ENCODE results near the gene GPR12.

GPR12 gene

DNA sequence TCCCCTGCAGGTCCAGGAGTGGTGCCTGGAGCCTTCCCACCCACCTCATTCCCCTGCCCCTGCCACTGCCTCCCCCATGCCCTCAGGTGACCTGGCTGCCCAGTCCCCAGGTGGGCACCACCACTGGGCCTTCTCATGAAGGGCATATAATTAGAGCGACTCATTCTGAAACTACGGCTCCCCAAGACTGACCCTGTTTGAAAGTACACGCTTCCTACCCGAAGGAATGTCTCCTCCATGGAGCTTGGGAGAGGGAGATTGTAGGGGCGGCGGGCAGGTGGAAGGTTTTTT lies 52.6 kb downstream of the GPR12 start:
- Histone ChIP-seq H3K4me1 (peaks cover 12% of the 10 kb centered on the region), H3K27me3 (no peaks in the 10 kb centered on the region), H3K27ac (no peak overlapping the region), H4K20me1 (no peaks in the 10 kb centered on the region), H3K4me2 (no peak overlapping the region), H3K9ac (no peak overlapping the region), H3K4me3 (no peak overlapping the region), H3K36me3 (no peaks in the 10 kb centered on the region), H3K9me3 (no peaks in the 10 kb centered on the region; the same call in 1 of the 2 replicates)
- no peak for TF ChIP-seq Cebpa-rat (IDR thresholded peaks at IDR 0.05)

DNA sequence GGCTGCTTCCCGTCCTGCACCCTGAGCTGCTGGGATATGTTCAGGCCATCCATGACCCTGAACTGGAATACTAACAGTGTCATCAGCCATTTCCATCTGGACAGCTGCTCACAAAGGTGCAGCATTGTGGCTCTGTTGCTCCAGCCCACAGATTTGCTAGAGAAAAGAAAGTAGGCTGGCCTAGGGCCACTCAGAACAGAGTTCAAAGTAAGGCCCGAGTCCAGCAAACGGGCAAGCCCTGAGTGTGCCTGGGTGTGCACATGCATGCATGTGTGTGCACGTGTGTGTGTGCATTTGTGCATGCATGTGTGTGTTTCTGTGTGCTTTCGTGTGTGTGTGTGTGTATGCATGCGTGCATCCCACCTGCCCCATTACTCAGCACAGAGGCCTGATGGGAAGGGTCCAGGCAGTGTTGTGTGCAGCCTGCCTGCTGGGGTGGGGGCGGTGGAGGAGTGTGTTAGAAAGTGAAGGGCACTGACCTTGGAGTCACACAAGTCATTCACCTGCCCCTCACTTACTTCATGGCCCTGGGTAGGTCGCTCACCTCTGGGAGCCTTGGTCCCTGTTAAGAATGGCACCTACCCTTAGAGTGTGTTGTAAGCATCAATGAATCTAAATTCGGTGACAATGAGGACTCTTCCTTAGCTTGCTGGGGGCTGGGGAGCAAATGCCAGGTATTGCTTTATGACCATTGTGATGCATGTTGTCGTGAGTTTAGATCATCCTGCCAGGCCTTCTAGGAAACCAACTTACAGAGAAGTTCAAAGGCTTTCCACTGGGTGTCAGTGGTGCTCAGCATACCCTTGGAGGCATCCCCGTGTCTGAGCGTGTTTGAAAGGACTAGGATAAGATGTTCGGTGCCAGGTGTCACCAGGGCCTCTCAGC lies 53.2 kb downstream of the GPR12 start:
- H3K27ac ChIP-seq, result no peak overlapping the region
- H3K27me3 ChIP-seq, result no peaks in the 10 kb centered on the region
- H3K4me2 ChIP-seq, result no peak overlapping the region
- peaks cover 12% of the 10 kb centered on the region for H3K4me1 ChIP-seq
- no peak for TF ChIP-seq Cebpa-rat (IDR thresholded peaks at IDR 0.05)
- no peaks in the 10 kb centered on the region for H3K36me3 ChIP-seq
- H3K4me3 ChIP-seq, result no peak overlapping the region
- no peaks in the 10 kb centered on the region for H3K9me3 ChIP-seq
- no peaks in the 10 kb centered on the region for H4K20me1 ChIP-seq
- no peak overlapping the region for H3K9ac ChIP-seq

DNA sequence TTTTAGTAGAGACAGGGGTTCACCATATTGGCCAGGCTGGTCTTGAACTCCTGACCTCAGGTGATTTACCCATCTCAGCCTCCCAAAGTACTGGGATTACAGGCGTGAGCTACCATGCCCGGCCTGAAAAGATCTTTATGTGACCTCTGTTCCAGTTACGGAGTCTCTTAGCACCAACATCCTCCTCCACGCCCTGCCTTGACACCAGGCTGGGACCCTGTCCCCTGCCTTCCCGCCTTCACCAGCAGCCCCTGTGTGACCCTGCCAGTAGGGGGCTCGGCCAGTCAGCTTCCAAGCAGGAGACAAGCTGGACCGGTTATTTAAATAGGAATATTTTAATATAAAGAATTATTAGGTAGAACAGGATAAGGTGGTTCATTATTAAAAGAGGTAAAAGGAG lies 54.2 kb downstream of the GPR12 start:
- Histone ChIP-seq H3K36me3 (no peaks in the 10 kb centered on the region), H3K4me1 (peaks cover 12% of the 10 kb centered on the region), H4K20me1 (no peaks in the 10 kb centered on the region), H3K27ac (no peak overlapping the region), H3K4me2 (no peak overlapping the region), H3K27me3 (no peaks in the 10 kb centered on the region), H3K9ac (no peak overlapping the region), H3K9me3 (no peaks in the 10 kb centered on the region), H3K4me3 (no peak overlapping the region)
- TF ChIP-seq Cebpa-rat (IDR thresholded peaks at IDR 0.05), result no peak

DNA sequence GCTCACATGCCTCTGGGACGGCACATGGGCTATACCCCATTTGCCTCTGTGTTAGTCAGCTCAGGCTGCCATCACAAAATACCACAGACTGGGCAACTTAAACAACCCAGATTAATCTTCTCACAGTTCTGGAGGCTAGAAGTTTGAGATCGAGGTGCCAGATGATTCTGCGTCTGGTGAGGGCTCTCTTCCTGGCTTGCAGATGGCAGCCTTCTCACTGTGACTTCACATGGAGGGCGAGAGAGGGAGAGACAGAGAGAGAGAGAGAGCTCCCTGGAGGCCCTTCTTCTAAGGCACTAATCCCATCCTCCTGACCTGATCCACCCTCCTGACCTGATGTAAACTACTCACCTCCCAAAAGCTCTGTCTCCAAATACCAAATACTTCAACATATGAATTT lies 55.0 kb downstream of the GPR12 start:
- Histone ChIP-seq H3K4me2 (no peak overlapping the region), H3K36me3 (no peaks in the 10 kb centered on the region), H4K20me1 (no peaks in the 10 kb centered on the region), H3K4me1 (peaks cover 12% of the 10 kb centered on the region), H3K9me3 (no peaks in the 10 kb centered on the region), H3K27me3 (no peaks in the 10 kb centered on the region), H3K27ac (no peak overlapping the region), H3K4me3 (no peak overlapping the region), H3K9ac (no peak overlapping the region)
- TF ChIP-seq Cebpa-rat (IDR thresholded peaks at IDR 0.05), result no peak
